NCI-H345 (cell line): Measurements from ENCODE around the gene ZNF112.

Experiments
- DNase-seq: peaks from one replicate; lab custom pipeline; 2025; lab: John Stamatoyannopoulos, UW

ZNF112 gene

DNA sequence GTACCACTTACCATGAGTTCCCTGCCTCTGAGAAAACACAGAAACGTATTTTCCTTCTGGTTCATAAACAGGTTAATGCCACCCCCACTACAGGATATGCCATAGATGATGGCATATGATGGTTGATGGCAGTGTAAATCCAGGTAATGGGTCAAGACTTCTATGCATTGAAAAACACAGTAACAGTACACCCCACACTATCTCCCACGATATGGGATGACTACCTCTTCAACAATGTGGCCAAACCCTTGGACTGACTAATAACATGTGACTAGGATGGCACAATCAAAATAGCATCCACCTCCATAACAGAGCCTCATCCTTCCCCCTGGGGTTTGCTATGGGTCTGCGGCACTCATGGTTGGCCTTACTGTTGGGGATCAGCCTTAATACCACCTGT, 73.6 kb downstream of the ZNF112 start:
- DNase-seq = no peak

DNA sequence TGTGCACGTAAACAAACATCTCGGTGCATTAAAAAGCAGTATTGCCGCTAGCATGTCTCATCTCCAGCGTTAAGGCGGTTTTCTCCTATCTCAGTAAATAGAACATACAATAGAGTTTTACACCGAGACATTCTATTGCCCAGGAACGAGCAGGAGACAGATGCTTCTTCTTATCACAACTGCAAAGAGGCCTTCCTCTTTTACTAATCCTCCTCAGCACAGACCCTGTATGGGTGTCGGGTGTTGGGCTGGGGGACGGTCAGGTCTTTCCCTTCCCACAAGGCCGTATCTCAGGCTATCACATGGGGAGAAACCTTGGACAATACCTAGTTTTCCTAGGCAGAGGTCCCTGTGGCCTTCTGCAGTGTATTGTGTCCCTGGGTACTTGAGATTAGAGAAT, 75.6 kb downstream of the ZNF112 start:
- DNase-seq = no peak

- DNase-seq = no peak
Measured at GRCh38 chr19:44278181-44278690, 78.2 kb downstream of the ZNF112 start.

DNA sequence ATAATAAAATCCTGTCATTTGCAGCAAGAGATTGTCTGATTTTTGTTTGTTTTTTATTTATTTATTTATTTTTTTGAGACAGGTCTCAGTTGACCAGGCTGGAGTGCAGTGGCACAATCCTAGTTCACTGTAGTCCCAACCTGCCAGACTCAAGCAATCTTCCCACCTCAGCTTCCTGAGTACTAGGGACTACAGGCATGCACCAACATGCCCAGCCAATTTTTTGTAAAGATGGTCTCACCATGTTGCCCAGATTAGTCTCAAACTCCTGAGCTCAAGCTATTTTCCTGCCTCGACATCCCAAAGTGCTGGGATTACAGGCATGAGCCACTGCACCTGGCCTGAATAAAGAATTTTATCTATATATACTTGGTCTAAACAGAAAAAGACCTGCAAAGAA, 79.1 kb downstream of the ZNF112 start:
- no peak for DNase-seq
